HEK293 (cell line): Measurements from ENCODE around the gene TCF7L2.

ENCODE experiments used
- GFI1B ChIP-seq: fragments of 450-650 bp; formaldehyde crosslinking; IDR thresholded peaks from 2 replicates; pipeline ENCODE4 v1.5.1; 2016; ENCODE audit warnings: missing biosample characterization, missing genetic modification characterization
- GLI4 ChIP-seq: fragments of 450-650 bp; formaldehyde crosslinking; IDR thresholded peaks from 2 replicates; pipeline ENCODE4 v1.5.1; 2016; ENCODE audit warnings: missing biosample characterization, missing genetic modification characterization
- IKZF3 ChIP-seq: fragments of 450-650 bp; IDR thresholded peaks from 2 replicates; pipeline ENCODE4 v1.5.0; 2018; ENCODE audit warnings: missing biosample characterization, mild to moderate bottlenecking, missing genetic modification characterization, moderate library complexity
- KLF9 ChIP-seq: fragments of 450-650 bp; formaldehyde crosslinking; IDR thresholded peaks from 2 replicates; pipeline ENCODE4 v1.5.1; 2016; ENCODE audit warnings: missing biosample characterization, missing genetic modification characterization, low read depth
- MYNN ChIP-seq: fragments of 450-650 bp; formaldehyde crosslinking; IDR thresholded peaks from 2 replicates; pipeline ENCODE4 v1.5.1; 2016; ENCODE audit warnings: missing biosample characterization, missing genetic modification characterization, borderline replicate concordance
- SP7 ChIP-seq: fragments of 450-650 bp; formaldehyde crosslinking; IDR thresholded peaks from 2 replicates; pipeline ENCODE4 v1.5.1; 2016; ENCODE audit warnings: missing biosample characterization, missing genetic modification characterization
- TCF7L2 ChIP-seq: IDR thresholded peaks from 2 replicates; pipeline ENCODE4 v1.6.1; 2011; ENCODE audit warnings: low read depth, mild to moderate bottlenecking, inconsistent platforms, low read length, moderate library complexity, borderline replicate concordance
- ZNF114 ChIP-seq: fragments of 450-650 bp; formaldehyde crosslinking; IDR thresholded peaks from 2 replicates; pipeline ENCODE4 v1.5.0; 2017; ENCODE audit warnings: missing biosample characterization, missing genetic modification characterization
- ZNF121 ChIP-seq: fragments of 450-650 bp; formaldehyde crosslinking; IDR thresholded peaks from 2 replicates; pipeline ENCODE4 v1.5.1; 2016; ENCODE audit warnings: missing biosample characterization, missing genetic modification characterization
- ZNF157 ChIP-seq: fragments of 450-650 bp; formaldehyde crosslinking; IDR thresholded peaks from 2 replicates; pipeline ENCODE4 v1.5.1; 2016; ENCODE audit warnings: missing biosample characterization, missing genetic modification characterization
- ZNF169 ChIP-seq: fragments of 450-650 bp; formaldehyde crosslinking; IDR thresholded peaks from 2 replicates; pipeline ENCODE4 v1.5.1; 2016; ENCODE audit warnings: missing biosample characterization, missing genetic modification characterization
- ZNF214 ChIP-seq: fragments of 450-650 bp; formaldehyde crosslinking; IDR thresholded peaks from 2 replicates; pipeline ENCODE4 v1.5.1; 2017; ENCODE audit warnings: missing biosample characterization, mild to moderate bottlenecking, missing genetic modification characterization, borderline replicate concordance
- ZNF23 ChIP-seq: fragments of 450-650 bp; formaldehyde crosslinking; IDR thresholded peaks from 2 replicates; pipeline ENCODE4 v1.5.1; 2016; ENCODE audit warnings: missing biosample characterization, missing genetic modification characterization, borderline replicate concordance
- ZNF354C ChIP-seq: fragments of 450-650 bp; formaldehyde crosslinking; IDR thresholded peaks from 2 replicates; pipeline ENCODE4 v1.5.1; 2016; ENCODE audit warnings: missing biosample characterization, missing genetic modification characterization, low read depth, borderline replicate concordance
- ZNF416 ChIP-seq: fragments of 450-650 bp; formaldehyde crosslinking; IDR thresholded peaks from 2 replicates; pipeline ENCODE4 v1.5.1; 2016; ENCODE audit warnings: missing biosample characterization, missing genetic modification characterization
- ZNF510 ChIP-seq: fragments of 450-650 bp; formaldehyde crosslinking; IDR thresholded peaks from 2 replicates; pipeline ENCODE4 v1.5.1; 2018; ENCODE audit warnings: mild to moderate bottlenecking, missing genetic modification characterization, missing biosample characterization; ENCODE audit not compliant: insufficient replicate concordance
- ZNF548 ChIP-seq: fragments of 450-650 bp; formaldehyde crosslinking; IDR thresholded peaks from 2 replicates; pipeline ENCODE4 v1.5.1; 2016; ENCODE audit warnings: missing biosample characterization, missing genetic modification characterization
- ZNF560 ChIP-seq: fragments of 450-650 bp; formaldehyde crosslinking; IDR thresholded peaks from 2 replicates; pipeline ENCODE4 v1.5.1; 2017; ENCODE audit warnings: missing biosample characterization, missing genetic modification characterization, borderline replicate concordance
- TF ChIP-seq, protein P1 (sequence below): fragments of 450-650 bp; formaldehyde crosslinking; conservative IDR thresholded peaks from 2 replicates; pipeline ENCODE4 v1.5.1; 2016; ENCODE audit warnings: low read depth, missing biosample characterization, missing genetic modification characterization
- TF ChIP-seq, protein P2 (sequence below): fragments of 450-650 bp; IDR thresholded peaks from 2 replicates; pipeline ENCODE4 v1.5.1; 2018; ENCODE audit warnings: missing biosample characterization, mild to moderate bottlenecking, missing genetic modification characterization
- TF ChIP-seq, protein P3 (sequence below): fragments of 450-650 bp; formaldehyde crosslinking; IDR thresholded peaks from 2 replicates; pipeline ENCODE4 v1.5.1; 2016; ENCODE audit warnings: missing biosample characterization, missing genetic modification characterization
- TF ChIP-seq, protein P4 (sequence below): fragments of 450-650 bp; formaldehyde crosslinking; IDR thresholded peaks from 2 replicates; pipeline ENCODE4 v1.5.1; 2016; ENCODE audit warnings: missing biosample characterization, missing genetic modification characterization
- TF ChIP-seq, protein P5 (sequence below): fragments of 450-650 bp; formaldehyde crosslinking; IDR thresholded peaks from 2 replicates; pipeline ENCODE4 v1.5.1; 2016; ENCODE audit warnings: missing biosample characterization, missing genetic modification characterization
- TF ChIP-seq, protein P6 (sequence below): fragments of 450-650 bp; formaldehyde crosslinking; IDR thresholded peaks from 2 replicates; pipeline ENCODE4 v1.5.1; 2016; ENCODE audit warnings: missing biosample characterization, missing genetic modification characterization
- TF ChIP-seq, protein P7 (sequence below): fragments of 450-650 bp; formaldehyde crosslinking; IDR thresholded peaks from 2 replicates; pipeline ENCODE4; 2016; ENCODE audit warnings: missing biosample characterization, missing genetic modification characterization

TCF7L2 gene

DNA sequence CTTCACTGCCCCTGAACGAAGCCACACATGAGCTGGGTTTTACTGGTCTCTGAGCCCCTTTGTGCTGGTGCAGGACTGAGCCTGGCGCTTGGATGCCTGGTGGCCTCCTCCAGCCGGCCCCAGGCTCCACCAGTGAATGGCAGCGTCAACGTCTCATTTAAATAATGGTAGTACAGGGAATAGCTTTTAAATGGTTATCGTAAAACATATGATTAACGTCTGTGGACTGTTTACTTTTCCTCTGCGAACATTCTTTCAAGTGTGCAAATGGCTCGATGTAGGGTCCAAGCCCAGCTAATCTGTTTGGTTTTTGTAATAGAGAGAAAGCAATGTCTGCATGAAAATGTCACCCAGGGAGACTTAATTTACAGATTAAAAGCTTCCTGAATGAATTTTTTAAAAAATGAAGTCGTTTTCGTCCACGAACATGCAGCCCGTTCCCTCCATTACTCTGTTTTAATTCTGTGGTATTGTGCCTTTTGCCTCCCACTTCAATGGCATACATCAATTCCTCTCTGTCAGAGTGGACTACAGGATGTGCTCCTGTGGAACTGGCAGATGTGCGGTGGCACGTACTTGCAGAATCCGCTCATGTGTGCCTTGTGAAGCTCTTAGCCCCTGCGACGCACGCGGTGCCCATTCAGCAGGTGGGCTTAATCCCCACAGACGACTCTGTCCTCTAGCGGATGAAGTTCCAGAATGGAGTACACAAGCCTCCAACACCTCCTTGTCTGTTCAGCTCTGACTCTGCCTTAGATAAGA lies 192.7 kb downstream of the TCF7L2 start (continued):
- no peak for TF ChIP-seq MYNN (tag by site-specific recombination)
- no peak for TF ChIP-seq ZNF121
- no peak for TF ChIP-seq GLI4 (tag by site-specific recombination)
- TF ChIP-seq ZNF23, result no peak
- no peak for TF ChIP-seq GFI1B (tag by site-specific recombination)
- TF ChIP-seq, protein P1, sequence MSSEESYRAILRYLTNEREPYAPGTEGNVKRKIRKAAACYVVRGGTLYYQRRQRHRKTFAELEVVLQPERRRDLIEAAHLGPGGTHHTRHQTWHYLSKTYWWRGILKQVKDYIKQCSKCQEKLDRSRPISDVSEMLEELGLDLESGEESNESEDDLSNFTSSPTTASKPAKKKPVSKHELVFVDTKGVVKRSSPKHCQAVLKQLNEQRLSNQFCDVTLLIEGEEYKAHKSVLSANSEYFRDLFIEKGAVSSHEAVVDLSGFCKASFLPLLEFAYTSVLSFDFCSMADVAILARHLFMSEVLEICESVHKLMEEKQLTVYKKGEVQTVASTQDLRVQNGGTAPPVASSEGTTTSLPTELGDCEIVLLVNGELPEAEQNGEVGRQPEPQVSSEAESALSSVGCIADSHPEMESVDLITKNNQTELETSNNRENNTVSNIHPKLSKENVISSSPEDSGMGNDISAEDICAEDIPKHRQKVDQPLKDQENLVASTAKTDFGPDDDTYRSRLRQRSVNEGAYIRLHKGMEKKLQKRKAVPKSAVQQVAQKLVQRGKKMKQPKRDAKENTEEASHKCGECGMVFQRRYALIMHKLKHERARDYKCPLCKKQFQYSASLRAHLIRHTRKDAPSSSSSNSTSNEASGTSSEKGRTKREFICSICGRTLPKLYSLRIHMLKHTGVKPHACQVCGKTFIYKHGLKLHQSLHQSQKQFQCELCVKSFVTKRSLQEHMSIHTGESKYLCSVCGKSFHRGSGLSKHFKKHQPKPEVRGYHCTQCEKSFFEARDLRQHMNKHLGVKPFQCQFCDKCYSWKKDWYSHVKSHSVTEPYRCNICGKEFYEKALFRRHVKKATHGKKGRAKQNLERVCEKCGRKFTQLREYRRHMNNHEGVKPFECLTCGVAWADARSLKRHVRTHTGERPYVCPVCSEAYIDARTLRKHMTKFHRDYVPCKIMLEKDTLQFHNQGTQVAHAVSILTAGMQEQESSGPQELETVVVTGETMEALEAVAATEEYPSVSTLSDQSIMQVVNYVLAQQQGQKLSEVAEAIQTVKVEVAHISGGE (tag by site-specific recombination), result no peak
- TF ChIP-seq IKZF3, result peak; percentile 35; the same call in 1 of the 2 replicates
- no peak for TF ChIP-seq ZNF157 (tag by site-specific recombination)
- no peak for TF ChIP-seq ZNF510
- no peak for TF ChIP-seq ZNF114 (tag by site-specific recombination)
- no peak for TF ChIP-seq ZNF416 (tag by site-specific recombination)
- TF ChIP-seq ZNF560 (tag by site-specific recombination), result no peak
- TF ChIP-seq, protein P2, sequence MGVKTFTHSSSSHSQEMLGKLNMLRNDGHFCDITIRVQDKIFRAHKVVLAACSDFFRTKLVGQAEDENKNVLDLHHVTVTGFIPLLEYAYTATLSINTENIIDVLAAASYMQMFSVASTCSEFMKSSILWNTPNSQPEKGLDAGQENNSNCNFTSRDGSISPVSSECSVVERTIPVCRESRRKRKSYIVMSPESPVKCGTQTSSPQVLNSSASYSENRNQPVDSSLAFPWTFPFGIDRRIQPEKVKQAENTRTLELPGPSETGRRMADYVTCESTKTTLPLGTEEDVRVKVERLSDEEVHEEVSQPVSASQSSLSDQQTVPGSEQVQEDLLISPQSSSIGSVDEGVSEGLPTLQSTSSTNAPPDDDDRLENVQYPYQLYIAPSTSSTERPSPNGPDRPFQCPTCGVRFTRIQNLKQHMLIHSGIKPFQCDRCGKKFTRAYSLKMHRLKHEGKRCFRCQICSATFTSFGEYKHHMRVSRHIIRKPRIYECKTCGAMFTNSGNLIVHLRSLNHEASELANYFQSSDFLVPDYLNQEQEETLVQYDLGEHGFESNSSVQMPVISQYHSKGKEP (tag by site-specific recombination), result no peak; the same call in 1 of the 2 replicates
- TF ChIP-seq TCF7L2, result peak; percentile 33; the same call in 1 of the 2 replicates
- TF ChIP-seq, protein P3, sequence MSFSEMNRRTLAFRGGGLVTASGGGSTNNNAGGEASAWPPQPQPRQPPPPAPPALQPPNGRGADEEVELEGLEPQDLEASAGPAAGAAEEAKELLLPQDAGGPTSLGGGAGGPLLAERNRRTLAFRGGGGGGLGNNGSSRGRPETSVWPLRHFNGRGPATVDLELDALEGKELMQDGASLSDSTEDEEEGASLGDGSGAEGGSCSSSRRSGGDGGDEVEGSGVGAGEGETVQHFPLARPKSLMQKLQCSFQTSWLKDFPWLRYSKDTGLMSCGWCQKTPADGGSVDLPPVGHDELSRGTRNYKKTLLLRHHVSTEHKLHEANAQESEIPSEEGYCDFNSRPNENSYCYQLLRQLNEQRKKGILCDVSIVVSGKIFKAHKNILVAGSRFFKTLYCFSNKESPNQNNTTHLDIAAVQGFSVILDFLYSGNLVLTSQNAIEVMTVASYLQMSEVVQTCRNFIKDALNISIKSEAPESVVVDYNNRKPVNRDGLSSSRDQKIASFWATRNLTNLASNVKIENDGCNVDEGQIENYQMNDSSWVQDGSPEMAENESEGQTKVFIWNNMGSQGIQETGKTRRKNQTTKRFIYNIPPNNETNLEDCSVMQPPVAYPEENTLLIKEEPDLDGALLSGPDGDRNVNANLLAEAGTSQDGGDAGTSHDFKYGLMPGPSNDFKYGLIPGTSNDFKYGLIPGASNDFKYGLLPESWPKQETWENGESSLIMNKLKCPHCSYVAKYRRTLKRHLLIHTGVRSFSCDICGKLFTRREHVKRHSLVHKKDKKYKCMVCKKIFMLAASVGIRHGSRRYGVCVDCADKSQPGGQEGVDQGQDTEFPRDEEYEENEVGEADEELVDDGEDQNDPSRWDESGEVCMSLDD (tag by site-specific recombination), result no peak
- TF ChIP-seq, protein P4, sequence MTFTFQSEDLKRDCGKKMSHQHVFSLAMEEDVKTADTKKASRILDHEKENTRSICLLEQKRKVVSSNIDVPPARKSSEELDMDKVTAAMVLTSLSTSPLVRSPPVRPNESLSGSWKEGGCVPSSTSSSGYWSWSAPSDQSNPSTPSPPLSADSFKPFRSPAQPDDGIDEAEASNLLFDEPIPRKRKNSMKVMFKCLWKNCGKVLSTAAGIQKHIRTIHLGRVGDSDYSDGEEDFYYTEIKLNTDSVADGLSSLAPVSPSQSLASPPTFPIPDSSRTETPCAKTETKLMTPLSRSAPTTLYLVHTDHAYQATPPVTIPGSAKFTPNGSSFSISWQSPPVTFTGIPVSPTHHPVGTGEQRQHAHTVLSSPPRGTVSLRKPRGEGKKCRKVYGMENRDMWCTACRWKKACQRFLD (tag by site-specific recombination), result no peak
- TF ChIP-seq, protein P5, sequence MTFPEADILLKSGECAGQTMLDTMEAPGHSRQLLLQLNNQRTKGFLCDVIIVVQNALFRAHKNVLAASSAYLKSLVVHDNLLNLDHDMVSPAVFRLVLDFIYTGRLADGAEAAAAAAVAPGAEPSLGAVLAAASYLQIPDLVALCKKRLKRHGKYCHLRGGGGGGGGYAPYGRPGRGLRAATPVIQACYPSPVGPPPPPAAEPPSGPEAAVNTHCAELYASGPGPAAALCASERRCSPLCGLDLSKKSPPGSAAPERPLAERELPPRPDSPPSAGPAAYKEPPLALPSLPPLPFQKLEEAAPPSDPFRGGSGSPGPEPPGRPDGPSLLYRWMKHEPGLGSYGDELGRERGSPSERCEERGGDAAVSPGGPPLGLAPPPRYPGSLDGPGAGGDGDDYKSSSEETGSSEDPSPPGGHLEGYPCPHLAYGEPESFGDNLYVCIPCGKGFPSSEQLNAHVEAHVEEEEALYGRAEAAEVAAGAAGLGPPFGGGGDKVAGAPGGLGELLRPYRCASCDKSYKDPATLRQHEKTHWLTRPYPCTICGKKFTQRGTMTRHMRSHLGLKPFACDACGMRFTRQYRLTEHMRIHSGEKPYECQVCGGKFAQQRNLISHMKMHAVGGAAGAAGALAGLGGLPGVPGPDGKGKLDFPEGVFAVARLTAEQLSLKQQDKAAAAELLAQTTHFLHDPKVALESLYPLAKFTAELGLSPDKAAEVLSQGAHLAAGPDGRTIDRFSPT (tag by site-specific recombination), result no peak
- no peak for TF ChIP-seq KLF9
- no peak for TF ChIP-seq ZNF214
- TF ChIP-seq SP7 (tag by site-specific recombination), result 0 out of 2 replicates have a peak, but pooled peaks have one; percentile 13
- TF ChIP-seq ZNF169 (tag by site-specific recombination), result no peak
- no peak for TF ChIP-seq ZNF548 (tag by site-specific recombination)
- TF ChIP-seq, protein P6, sequence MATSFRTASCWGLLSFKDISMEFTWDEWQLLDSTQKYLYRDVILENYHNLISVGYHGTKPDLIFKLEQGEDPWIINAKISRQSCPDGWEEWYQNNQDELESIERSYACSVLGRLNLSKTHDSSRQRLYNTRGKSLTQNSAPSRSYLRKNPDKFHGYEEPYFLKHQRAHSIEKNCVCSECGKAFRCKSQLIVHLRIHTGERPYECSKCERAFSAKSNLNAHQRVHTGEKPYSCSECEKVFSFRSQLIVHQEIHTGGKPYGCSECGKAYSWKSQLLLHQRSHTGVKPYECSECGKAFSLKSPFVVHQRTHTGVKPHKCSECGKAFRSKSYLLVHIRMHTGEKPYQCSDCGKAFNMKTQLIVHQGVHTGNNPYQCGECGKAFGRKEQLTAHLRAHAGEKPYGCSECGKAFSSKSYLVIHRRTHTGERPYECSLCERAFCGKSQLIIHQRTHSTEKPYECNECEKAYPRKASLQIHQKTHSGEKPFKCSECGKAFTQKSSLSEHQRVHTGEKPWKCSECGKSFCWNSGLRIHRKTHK (tag by site-specific recombination), result no peak
- TF ChIP-seq, protein P7, sequence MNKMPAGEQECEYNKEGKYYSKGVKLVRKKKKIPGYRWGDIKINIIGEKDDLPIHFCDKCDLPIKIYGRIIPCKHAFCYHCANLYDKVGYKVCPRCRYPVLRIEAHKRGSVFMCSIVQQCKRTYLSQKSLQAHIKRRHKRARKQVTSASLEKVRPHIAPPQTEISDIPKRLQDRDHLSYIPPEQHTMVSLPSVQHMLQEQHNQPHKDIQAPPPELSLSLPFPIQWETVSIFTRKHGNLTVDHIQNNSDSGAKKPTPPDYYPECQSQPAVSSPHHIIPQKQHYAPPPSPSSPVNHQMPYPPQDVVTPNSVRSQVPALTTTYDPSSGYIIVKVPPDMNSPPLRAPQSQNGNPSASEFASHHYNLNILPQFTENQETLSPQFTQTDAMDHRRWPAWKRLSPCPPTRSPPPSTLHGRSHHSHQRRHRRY (tag by site-specific recombination), result no peak
- no peak for TF ChIP-seq ZNF354C (tag by site-specific recombination)
